ENCODE results near the gene CCDC197. TPM values are rescaled to one million over a fixed set of nuclear protein-coding genes. Genes with fewer than 3 reads are reported as not detected.

Gene CCDC197
- total RNA-seq, 1 donor: not detected

GRCh38 chr14:93958567-93959238, 38.4 kb upstream of the CCDC197 start:
- Histone ChIP-seq H3K9me3 (ENCODE audit: low read depth, low read length) (no peaks in the 10 kb centered on the region), H3K4me2 (ENCODE audit: insufficient read depth, low read length) (peak overlapping the region; percentile 2), H2AFZ (ENCODE audit: low read length) (no peak overlapping the region), H4K20me1 (ENCODE audit: insufficient read depth, low read length) (no peaks in the 10 kb centered on the region), H3K79me2 (ENCODE audit: insufficient read depth, low read length) (no peaks in the 10 kb centered on the region), H3K27ac (ENCODE audit: low read depth, low read length) (peak overlapping the region; percentile 6), H3K4me1 (ENCODE audit: insufficient read depth, low read length) (peaks cover 16% of the 10 kb centered on the region), H3K36me3 (ENCODE audit: insufficient read depth, low read length) (no peaks in the 10 kb centered on the region), H3K27me3 (ENCODE audit: insufficient read depth, low read length) (no peaks in the 10 kb centered on the region), H3K4me3 (ENCODE audit: insufficient read depth, low read length) (no peak overlapping the region)
- DNase-seq (ENCODE audit: insufficient read length, low spot score, missing footprints): peak; percentile 15
- no peak for TF ChIP-seq CTCF (IDR thresholded peaks at IDR 0.05; ENCODE audit: extremely low read depth, low read depth, low read length)

DNA sequence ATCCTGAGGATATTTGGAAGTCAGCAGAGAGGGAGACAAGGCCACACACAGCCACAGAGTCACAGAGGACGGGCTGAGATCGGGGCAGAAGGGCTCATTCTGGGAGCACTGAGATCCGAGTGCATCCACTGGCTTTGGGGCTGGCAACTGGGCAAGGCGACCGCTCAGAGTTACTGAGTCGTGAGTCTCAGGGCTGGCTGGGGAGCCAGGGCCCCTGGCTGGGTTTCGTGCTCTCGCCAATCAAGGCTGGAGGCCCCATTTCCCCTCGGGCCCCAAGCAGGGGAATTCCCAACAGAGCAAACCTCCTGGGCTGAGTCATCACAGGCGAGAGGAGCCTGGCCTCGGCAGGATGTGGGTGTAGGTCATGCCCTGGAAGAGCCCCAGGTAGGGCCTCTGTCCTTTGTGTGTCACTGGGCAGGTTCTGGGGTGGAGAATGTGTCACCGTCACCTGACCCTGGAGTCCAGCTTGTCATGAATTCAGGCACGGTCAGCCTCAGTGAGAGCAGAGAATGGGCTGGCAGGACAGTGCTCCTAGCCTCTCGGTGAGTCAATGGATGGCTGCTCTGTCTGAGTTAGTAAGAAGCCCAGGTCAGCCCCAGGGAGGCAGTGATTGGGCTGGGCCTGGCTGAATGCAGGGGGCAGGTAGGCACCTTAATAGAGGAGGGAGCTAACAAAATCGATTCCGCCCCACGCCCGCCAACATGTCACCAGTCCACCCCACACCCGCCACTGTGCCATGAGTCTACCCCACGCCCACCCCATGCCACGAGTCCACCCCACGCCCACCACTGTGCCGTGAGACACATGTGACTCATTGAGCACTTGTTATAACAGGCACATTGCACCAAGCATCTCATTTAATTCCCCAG, 37.6 kb upstream of the CCDC197 start:
- H3K27ac ChIP-seq (ENCODE audit: low read depth, low read length): peak overlapping the region; percentile 6
- no peak overlapping the region for H3K4me3 ChIP-seq (ENCODE audit: insufficient read depth, low read length)
- H3K4me2 ChIP-seq (ENCODE audit: insufficient read depth, low read length): peak overlapping the region; percentile 2
- peaks cover 16% of the 10 kb centered on the region for H3K4me1 ChIP-seq (ENCODE audit: insufficient read depth, low read length)
- no peak overlapping the region for H2AFZ ChIP-seq (ENCODE audit: low read length)
- no peaks in the 10 kb centered on the region for H3K36me3 ChIP-seq (ENCODE audit: insufficient read depth, low read length)
- no peaks in the 10 kb centered on the region for H4K20me1 ChIP-seq (ENCODE audit: insufficient read depth, low read length)
- no peaks in the 10 kb centered on the region for H3K79me2 ChIP-seq (ENCODE audit: insufficient read depth, low read length)
- DNase-seq (ENCODE audit: insufficient read length, low spot score, missing footprints): peak; percentile 98
- no peaks in the 10 kb centered on the region for H3K9me3 ChIP-seq (ENCODE audit: low read depth, low read length)
- TF ChIP-seq CTCF (IDR thresholded peaks at IDR 0.05; ENCODE audit: extremely low read depth, low read depth, low read length): no peak
- no peaks in the 10 kb centered on the region for H3K27me3 ChIP-seq (ENCODE audit: insufficient read depth, low read length)

- Histone ChIP-seq H3K36me3 (ENCODE audit: insufficient read depth, low read length) (no peaks in the 10 kb centered on the region), H4K20me1 (ENCODE audit: insufficient read depth, low read length) (no peaks in the 10 kb centered on the region), H3K4me1 (ENCODE audit: insufficient read depth, low read length) (peaks cover 16% of the 10 kb centered on the region), H3K4me3 (ENCODE audit: insufficient read depth, low read length) (no peak overlapping the region), H3K4me2 (ENCODE audit: insufficient read depth, low read length) (no peak overlapping the region), H3K27ac (ENCODE audit: low read depth, low read length) (peak overlapping the region; percentile 6), H2AFZ (ENCODE audit: low read length) (no peak overlapping the region), H3K9me3 (ENCODE audit: low read depth, low read length) (no peaks in the 10 kb centered on the region), H3K79me2 (ENCODE audit: insufficient read depth, low read length) (no peaks in the 10 kb centered on the region), H3K27me3 (ENCODE audit: insufficient read depth, low read length) (no peaks in the 10 kb centered on the region)
- DNase-seq (ENCODE audit: insufficient read length, low spot score, missing footprints): peak; percentile 65
- TF ChIP-seq CTCF (IDR thresholded peaks at IDR 0.05; ENCODE audit: extremely low read depth, low read depth, low read length): no peak
These were observed 37.0 kb upstream of the CCDC197 start for GRCh38 chr14:93960108-93960475.

- no peaks in the 10 kb centered on the region for H4K20me1 ChIP-seq (ENCODE audit: insufficient read depth, low read length)
- H3K4me1 ChIP-seq (ENCODE audit: insufficient read depth, low read length): peaks cover 20% of the 10 kb centered on the region
- H3K4me3 ChIP-seq (ENCODE audit: insufficient read depth, low read length): no peak overlapping the region
- H3K27me3 ChIP-seq (ENCODE audit: insufficient read depth, low read length): no peaks in the 10 kb centered on the region
- H3K27ac ChIP-seq (ENCODE audit: low read depth, low read length): no peak overlapping the region
- no peak for DNase-seq (ENCODE audit: insufficient read length, low spot score, missing footprints)
- H2AFZ ChIP-seq (ENCODE audit: low read length): no peak overlapping the region
- no peak overlapping the region for H3K4me2 ChIP-seq (ENCODE audit: insufficient read depth, low read length)
- no peaks in the 10 kb centered on the region for H3K36me3 ChIP-seq (ENCODE audit: insufficient read depth, low read length)
- no peak for TF ChIP-seq CTCF (IDR thresholded peaks at IDR 0.05; ENCODE audit: extremely low read depth, low read depth, low read length)
- H3K79me2 ChIP-seq (ENCODE audit: insufficient read depth, low read length): no peaks in the 10 kb centered on the region
- no peaks in the 10 kb centered on the region for H3K9me3 ChIP-seq (ENCODE audit: low read depth, low read length)
These were observed 36.2 kb upstream of the CCDC197 start for GRCh38 chr14:93960774-93961438.
